GM18517 (cell line): ENCODE results near the gene TICRR.

Source experiments
- ATAC-seq: cut with Tn5 transposase; IDR thresholded peaks from one replicate; pipeline ENCODE4 v1.9.1; 2021; ENCODE audit warnings: mild to moderate bottlenecking, moderate library complexity; ENCODE audit not compliant: unreplicated experiment

TICRR gene

GRCh38 chr15:89628806-89629715, 53.8 kb downstream of the TICRR start:
- no peak for ATAC-seq

GRCh38 chr15:89629829-89630228, 54.6 kb downstream of the TICRR start:
- no peak for ATAC-seq

GRCh38 chr15:89630260-89630659, 55.0 kb downstream of the TICRR start:
- ATAC-seq: no peak

GRCh38 chr15:89630974-89631901, 56.0 kb downstream of the TICRR start:
- no peak for ATAC-seq

GRCh38 chr15:89631902-89632264, 56.6 kb downstream of the TICRR start:
- no peak for ATAC-seq

- ATAC-seq: no peak
Measured at GRCh38 chr15:89632563-89633430, 57.5 kb downstream of the TICRR start.

GRCh38 chr15:89633585-89633984, 58.3 kb downstream of the TICRR start:
- ATAC-seq: no peak

GRCh38 chr15:89640245-89640644, 65.0 kb downstream of the TICRR start:
- no peak for ATAC-seq

- ATAC-seq: no peak
Measured at GRCh38 chr15:89641053-89641452, 65.8 kb downstream of the TICRR start.

GRCh38 chr15:89642106-89642505, 66.8 kb downstream of the TICRR start:
- ATAC-seq: no peak

- no peak for ATAC-seq
Measured at GRCh38 chr15:89645680-89646079, 70.4 kb downstream of the TICRR start.

GRCh38 chr15:89646416-89647141, 71.3 kb downstream of the TICRR start:
- no peak for ATAC-seq

- ATAC-seq: no peak
Measured at GRCh38 chr15:89647191-89647851, 72.1 kb downstream of the TICRR start.

GRCh38 chr15:89648106-89649012, 73.1 kb downstream of the TICRR start:
- no peak for ATAC-seq

GRCh38 chr15:89649013-89649625, 73.8 kb downstream of the TICRR start:
- no peak for ATAC-seq

- ATAC-seq: no peak
Measured at GRCh38 chr15:89649716-89650115, 74.4 kb downstream of the TICRR start.

GRCh38 chr15:89652131-89652530, 76.9 kb downstream of the TICRR start:
- ATAC-seq: no peak

GRCh38 chr15:89652666-89653065, 77.4 kb downstream of the TICRR start:
- no peak for ATAC-seq
